Choroid plexus epithelial cell (primary cell): ENCODE measurements around the gene MOB3B.

Experiments used
- DNase-seq: peaks from one replicate; pipeline ENCODE4 v3.0.0-alpha.2; 2010; ENCODE audit warnings: low read depth
- H3K4me3 ChIP-seq: 2 replicates; pipeline ENCODE4 v1.5.1; 2011; ENCODE audit warnings: low read depth, mild to moderate bottlenecking, control low read depth, low read length, moderate library complexity
- TF ChIP-seq, protein P1 (sequence below): conservative IDR thresholded peaks from 2 replicates; pipeline ENCODE4 v1.5.1; 2011; ENCODE audit warnings: low read depth, mild to moderate bottlenecking, control low read depth, inconsistent platforms, low read length, moderate library complexity

Gene MOB3B

DNA sequence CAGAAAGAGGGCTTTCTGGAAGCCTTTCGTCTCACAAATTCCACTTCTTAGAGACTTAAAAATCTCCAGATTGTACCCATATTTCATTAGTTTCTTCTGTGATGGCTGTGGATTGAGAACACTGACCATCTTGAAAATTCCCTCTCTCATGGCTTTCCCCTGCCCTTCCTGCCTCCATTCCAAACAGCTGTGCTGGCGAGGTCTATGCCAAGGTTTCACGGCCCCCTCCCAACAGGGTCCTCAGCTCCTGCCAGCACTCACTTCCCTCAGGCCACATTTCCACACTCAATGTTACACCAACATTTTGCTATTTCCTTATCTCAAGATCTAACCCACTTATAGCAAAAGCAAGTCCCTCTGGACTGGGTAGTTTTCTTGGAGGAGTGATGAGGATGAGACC lies 192.4 kb downstream of the MOB3B start:
- H3K4me3 ChIP-seq, result no peak overlapping the region
- no peak for DNase-seq
- TF ChIP-seq, protein P1, sequence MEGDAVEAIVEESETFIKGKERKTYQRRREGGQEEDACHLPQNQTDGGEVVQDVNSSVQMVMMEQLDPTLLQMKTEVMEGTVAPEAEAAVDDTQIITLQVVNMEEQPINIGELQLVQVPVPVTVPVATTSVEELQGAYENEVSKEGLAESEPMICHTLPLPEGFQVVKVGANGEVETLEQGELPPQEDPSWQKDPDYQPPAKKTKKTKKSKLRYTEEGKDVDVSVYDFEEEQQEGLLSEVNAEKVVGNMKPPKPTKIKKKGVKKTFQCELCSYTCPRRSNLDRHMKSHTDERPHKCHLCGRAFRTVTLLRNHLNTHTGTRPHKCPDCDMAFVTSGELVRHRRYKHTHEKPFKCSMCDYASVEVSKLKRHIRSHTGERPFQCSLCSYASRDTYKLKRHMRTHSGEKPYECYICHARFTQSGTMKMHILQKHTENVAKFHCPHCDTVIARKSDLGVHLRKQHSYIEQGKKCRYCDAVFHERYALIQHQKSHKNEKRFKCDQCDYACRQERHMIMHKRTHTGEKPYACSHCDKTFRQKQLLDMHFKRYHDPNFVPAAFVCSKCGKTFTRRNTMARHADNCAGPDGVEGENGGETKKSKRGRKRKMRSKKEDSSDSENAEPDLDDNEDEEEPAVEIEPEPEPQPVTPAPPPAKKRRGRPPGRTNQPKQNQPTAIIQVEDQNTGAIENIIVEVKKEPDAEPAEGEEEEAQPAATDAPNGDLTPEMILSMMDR, result no peak

DNA sequence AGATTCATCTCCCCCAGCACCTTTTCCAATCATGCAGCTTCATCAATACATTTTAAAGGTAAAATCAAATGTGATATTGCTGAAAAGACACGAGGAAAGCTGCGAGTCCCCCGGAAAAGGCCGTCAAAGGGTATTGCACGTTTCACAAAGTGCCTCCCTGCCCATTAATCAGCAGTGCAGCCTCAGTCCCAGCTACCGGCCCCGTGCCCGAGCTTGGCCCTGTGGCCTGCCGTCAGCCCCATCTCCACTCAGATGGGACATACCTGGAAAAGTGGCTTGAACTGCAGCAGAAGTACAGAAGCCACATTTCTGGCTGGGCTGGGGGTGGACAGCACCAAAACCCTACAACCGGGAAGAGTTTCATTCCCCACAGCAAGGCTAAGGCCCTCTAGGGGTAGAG lies 192.8 kb downstream of the MOB3B start:
- H3K4me3 ChIP-seq, result no peak overlapping the region
- no peak for DNase-seq
- TF ChIP-seq, protein P1, result no peak

DNA sequence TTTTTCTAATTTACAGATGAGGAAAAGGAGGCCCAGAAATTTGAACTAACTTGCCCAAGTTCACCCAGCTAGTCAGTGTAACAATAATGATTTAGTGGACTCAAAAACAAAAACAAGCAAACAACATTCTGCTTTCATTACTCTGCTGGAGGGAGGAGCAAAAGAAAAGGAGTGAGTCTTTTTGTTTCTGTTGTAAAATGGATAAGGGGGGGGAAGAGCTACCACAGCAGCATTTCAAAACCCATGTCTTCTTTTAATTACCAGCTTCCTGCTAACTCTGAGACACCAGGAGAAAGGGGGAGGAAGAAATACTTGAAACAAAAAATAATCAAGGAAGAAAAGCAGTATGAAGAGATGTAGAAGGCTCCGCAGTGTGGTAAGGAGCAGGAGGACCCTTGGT lies 193.5 kb downstream of the MOB3B start:
- TF ChIP-seq, protein P1, result no peak
- DNase-seq, result no peak
- no peak overlapping the region for H3K4me3 ChIP-seq

DNA sequence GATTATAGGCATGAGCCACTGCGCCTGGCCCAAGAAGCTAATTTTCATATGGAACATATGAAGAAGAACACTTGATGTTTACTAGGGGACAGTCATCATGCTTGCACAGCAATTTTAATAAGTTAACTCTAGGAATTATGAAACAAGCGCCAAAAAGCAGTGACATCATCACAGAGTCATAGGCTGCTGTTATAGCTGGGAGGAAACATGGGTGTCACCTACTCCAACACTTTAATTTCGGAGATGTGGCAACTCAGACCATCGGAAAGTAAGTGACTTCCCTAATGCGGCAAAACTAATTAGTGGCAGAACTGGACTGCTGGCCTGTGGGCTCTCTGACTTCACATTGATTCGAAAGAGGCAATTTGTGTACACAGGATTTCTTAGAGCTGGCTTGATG lies 194.5 kb downstream of the MOB3B start:
- no peak for DNase-seq
- TF ChIP-seq, protein P1, result no peak
- no peak overlapping the region for H3K4me3 ChIP-seq

DNA sequence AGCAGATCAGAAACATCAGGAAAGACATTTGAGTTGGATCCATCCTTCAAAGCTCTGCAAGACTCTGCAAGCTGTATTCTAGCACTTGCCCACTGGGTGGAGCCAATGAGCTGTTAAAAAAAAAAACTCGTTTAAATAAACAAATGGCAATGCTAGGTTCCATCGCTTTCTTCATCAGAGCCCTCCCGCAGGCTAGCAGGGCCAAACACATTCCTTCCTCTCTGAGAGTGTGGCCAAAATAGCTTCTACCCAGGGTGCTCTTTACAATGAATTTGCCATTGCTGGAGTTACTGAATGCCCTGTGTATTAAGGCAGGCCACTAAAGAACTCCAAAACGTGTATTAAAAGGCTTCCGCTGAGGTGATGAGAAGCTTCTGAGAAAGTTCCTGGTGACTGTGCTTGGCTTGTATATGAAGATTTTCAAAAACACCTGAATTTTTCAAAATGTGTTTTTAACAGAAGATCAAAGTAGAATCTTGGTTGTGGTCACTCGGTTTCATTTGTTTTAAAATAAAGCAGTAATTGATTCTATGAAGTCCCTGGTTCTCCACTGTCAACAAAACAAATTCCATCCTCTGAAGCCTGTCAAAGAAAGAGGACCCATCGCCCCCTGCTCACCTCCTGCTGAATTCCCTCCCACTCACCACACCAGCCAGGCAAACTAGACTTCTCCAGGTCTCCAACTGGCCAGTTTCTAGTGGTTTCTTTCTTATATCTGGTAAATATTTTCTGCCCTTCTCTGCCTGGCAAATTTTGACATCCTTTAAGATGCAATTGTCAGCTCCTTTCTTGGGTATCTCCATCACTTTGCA lies 196.2 kb downstream of the MOB3B start:
- no peak overlapping the region for H3K4me3 ChIP-seq
- DNase-seq, result peak; percentile 93
- TF ChIP-seq, protein P1, result peak; percentile 83

DNA sequence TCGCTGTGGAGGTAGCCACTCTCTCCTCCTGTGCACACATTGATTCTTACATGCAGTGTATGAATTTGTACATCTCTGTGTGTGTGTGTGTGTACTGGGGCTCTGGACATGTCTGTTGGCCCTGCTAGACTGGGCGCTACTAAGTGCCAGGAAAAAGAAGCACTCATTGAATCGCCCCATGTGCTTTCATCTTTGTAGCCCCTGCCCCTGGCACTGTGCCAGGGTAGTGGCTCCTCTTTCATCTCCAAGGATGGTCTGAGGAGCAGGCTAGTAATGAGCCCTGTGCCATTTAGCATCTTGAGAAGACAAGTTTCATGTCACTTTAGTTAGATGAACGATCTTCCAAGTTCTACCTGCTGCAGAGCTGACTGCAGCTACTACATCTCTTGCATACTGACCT lies 198.2 kb downstream of the MOB3B start:
- TF ChIP-seq, protein P1, result no peak
- H3K4me3 ChIP-seq, result no peak overlapping the region
- no peak for DNase-seq

DNA sequence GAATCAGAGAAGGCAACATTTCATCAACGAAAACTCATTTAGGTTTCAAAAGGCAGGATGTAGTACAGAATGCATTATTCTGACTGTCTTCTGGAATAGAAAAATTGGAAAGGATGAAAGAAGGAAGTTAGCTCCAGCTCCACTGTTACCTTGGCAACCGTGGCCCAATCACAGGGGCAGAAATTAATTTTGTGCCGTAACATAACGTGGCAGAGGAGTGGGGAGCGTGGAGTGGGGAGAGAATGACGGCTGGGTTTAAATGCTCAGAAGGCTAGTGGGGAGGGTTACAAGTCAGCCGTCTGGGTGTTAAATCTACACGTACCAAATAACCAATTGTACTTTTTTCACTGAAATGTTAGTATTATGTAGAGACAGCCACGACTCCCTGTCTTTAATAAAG lies 200.3 kb downstream of the MOB3B start:
- TF ChIP-seq, protein P1, result no peak
- no peak overlapping the region for H3K4me3 ChIP-seq
- no peak for DNase-seq
